Panc1 (cell line): ENCODE data around the gene CAPN8. TPM values are rescaled to one million over a fixed set of nuclear protein-coding genes. Genes with fewer than 3 reads are reported as not detected.

Experiments used
- ATAC-seq: fragments of 200-7000 bp; cut with Tn5 transposase; 2 replicates; pipeline ENCODE4 v1.9.1; 2020; ENCODE audit warnings: mild to moderate bottlenecking, moderate library complexity
- BruUV-seq: library from RNA; stranded (reverse); fragments of 400-500 nt; replicated peaks from 2 replicates; lab custom pipeline; 2021; lab: Mats Ljungman, UMichigan
- CTCF ChIA-PET: fragments of 300-600 bp; sonication (Branson Sonifier 250); formaldehyde crosslinking; loops from one replicate; lab custom pipeline; 2022; ENCODE audit warnings: antibody characterized with exemption; lab: Charles Lee
- POLR2A ChIA-PET: fragments of 300-600 bp; sonication (Branson Sonifier 250); formaldehyde crosslinking; loops from one replicate; lab custom pipeline; 2022; ENCODE audit warnings: antibody characterized with exemption; lab: Charles Lee
- DNase-seq: peaks from one replicate; pipeline ENCODE4 v3.0.0-alpha.2; 2010; ENCODE audit warnings: low read depth, low spot score
- H3K27ac ChIP-seq: 2 replicates; pipeline ENCODE4 v1.5.1; 2011; ENCODE audit warnings: mild to moderate bottlenecking, low read length, inconsistent platforms
- H3K27me3 ChIP-seq: fragments of 200-500 bp; sonication (Bioruptor generic); 2 replicates; pipeline ENCODE4 v1.6.0; 2014; ENCODE audit warnings: low read length, inconsistent platforms; ENCODE audit not compliant: control insufficient read depth, insufficient read depth
- H3K36me3 ChIP-seq: fragments of 200-500 bp; sonication (Bioruptor generic); 2 replicates; pipeline ENCODE4 v1.5.1; 2014; ENCODE audit warnings: inconsistent platforms, mild to moderate bottlenecking, low read length, moderate library complexity; ENCODE audit not compliant: control insufficient read depth, insufficient read depth
- H3K4me1 ChIP-seq: 2 replicates; pipeline ENCODE4 v1.5.1; 2011; ENCODE audit warnings: inconsistent platforms, mild to moderate bottlenecking, low read length, moderate library complexity; ENCODE audit not compliant: control insufficient read depth, insufficient read depth
- H3K4me3 ChIP-seq, 2 experiments: 2 replicates each; pipeline ENCODE4 v1.5.1; 2011 to 2012; ENCODE audit warnings: low read depth in 2 of 2, low read length in 2 of 2, mild to moderate bottlenecking in 2 of 2, inconsistent platforms in 1 of 2, moderate library complexity in 1 of 2
- H3K9me3 ChIP-seq: fragments of 200-500 bp; sonication (Bioruptor generic); 2 replicates; pipeline ENCODE4 v1.5.1; 2014; ENCODE audit warnings: low read depth, mild to moderate bottlenecking, inconsistent platforms, low read length, moderate library complexity; ENCODE audit not compliant: control insufficient read depth, insufficient read depth
- POLR2AphosphoS5 ChIP-seq: IDR thresholded peaks from 2 replicates; pipeline ENCODE4 v1.6.1; 2012; ENCODE audit warnings: mild to moderate bottlenecking, low read depth, low read length, moderate library complexity
- REST ChIP-seq, 2 experiments: IDR thresholded peaks; 2 replicates each; pipeline ENCODE4 v1.6.1; 2011 to 2012; ENCODE audit warnings: low read depth in 2 of 2, control low read depth in 1 of 2, low read length in 1 of 2, mild to moderate bottlenecking in 1 of 2, moderate library complexity in 1 of 2; ENCODE audit not compliant: insufficient read depth in 1 of 2
- SIN3A ChIP-seq: IDR thresholded peaks from 2 replicates; pipeline ENCODE4 v1.6.1; 2012; ENCODE audit warnings: low read depth, mild to moderate bottlenecking, low read length, moderate library complexity, borderline replicate concordance; ENCODE audit not compliant: insufficient read depth
- TCF7L2 ChIP-seq: IDR thresholded peaks from 2 replicates; pipeline ENCODE4 v1.6.1; 2011; ENCODE audit warnings: mild to moderate bottlenecking, low read depth, low read length, inconsistent platforms
- in situ Hi-C: cut with HindIII; loops from 2 replicates; pipeline ENCODE4 v1.10.0; 2016; ENCODE audit warnings: low sequenced_read_pairs, low pct_unique_long_range_greater_than_20kb
- intact Hi-C: fragments of 100-400 bp; cut with micrococcal nuclease; formaldehyde crosslinking; loops from one replicate; pipeline ENCODE4 v1.10.0; 2022; ENCODE audit not compliant: unreplicated experiment
- total RNA-seq: library from RNA; stranded (reverse); gene quantifications from one replicate; pipeline ENCODE4 v1.2.1, GENCODE V29; 2021; ENCODE audit not compliant: unreplicated experiment
- TF ChIP-seq, protein P1 (sequence below): fragments of 450-650 bp; IDR thresholded peaks from 2 replicates; pipeline ENCODE4 v1.5.1; 2017; ENCODE audit warnings: mild to moderate bottlenecking

CAPN8 gene
- total RNA-seq, 1 experiment from 2014 or later: 0.28 TPM

- Histone ChIP-seq H3K4me3 (peak overlapping the region; percentile 57 to 74), H3K27ac (peak overlapping the region; percentile 94), H3K36me3 (peaks cover 2% of the 10 kb centered on the region; the same call in 1 of the 2 replicates), H3K4me1 (peaks cover 72% of the 10 kb centered on the region), H3K9me3 (no peaks in the 10 kb centered on the region), H3K27me3 (no peaks in the 10 kb centered on the region)
- DNase-seq: no peak
- TF ChIP-seq SIN3A (no peak), TCF7L2 (no peak), REST (IDR thresholded peaks at IDR 0.05; ENCODE audit: insufficient read depth in 1 of 2, low read depth in 2 of 2, low read length in 1 of 2) (no peak), POLR2AphosphoS5 (no peak)
- TF ChIP-seq, protein P1, sequence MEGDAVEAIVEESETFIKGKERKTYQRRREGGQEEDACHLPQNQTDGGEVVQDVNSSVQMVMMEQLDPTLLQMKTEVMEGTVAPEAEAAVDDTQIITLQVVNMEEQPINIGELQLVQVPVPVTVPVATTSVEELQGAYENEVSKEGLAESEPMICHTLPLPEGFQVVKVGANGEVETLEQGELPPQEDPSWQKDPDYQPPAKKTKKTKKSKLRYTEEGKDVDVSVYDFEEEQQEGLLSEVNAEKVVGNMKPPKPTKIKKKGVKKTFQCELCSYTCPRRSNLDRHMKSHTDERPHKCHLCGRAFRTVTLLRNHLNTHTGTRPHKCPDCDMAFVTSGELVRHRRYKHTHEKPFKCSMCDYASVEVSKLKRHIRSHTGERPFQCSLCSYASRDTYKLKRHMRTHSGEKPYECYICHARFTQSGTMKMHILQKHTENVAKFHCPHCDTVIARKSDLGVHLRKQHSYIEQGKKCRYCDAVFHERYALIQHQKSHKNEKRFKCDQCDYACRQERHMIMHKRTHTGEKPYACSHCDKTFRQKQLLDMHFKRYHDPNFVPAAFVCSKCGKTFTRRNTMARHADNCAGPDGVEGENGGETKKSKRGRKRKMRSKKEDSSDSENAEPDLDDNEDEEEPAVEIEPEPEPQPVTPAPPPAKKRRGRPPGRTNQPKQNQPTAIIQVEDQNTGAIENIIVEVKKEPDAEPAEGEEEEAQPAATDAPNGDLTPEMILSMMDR: no peak
- ChIA-PET POLR2A (no interaction called here), CTCF (interaction anchor here (0.6 to 1.0 kb wide), 2 partner anchors 38 to 339 kb away, joined by 4 to 5 read pairs; no protein-coding TSS in a partner anchor)
- no TSS peak for BruUV-seq
- in situ Hi-C loops: no loop called here
- intact Hi-C loops: loop anchor here (5.0 kb wide), 1 partner anchor 36 kb away; no protein-coding TSS in a partner anchor
- ATAC-seq: no peak
Measured at GRCh38 chr1:223711747-223712193, 46.3 kb upstream of the CAPN8 start.

- Histone ChIP-seq H3K27ac (peak overlapping the region; percentile 94), H3K9me3 (no peaks in the 10 kb centered on the region), H3K27me3 (no peaks in the 10 kb centered on the region), H3K4me1 (peaks cover 72% of the 10 kb centered on the region), H3K36me3 (peaks cover under 1% of the 10 kb centered on the region; the same call in 1 of the 2 replicates), H3K4me3 (no peak overlapping the region)
- DNase-seq (no peak), ATAC-seq (no peak)
- intact Hi-C loops: loop anchor here (5.0 kb wide), 1 partner anchor 36 kb away; no protein-coding TSS in a partner anchor
- in situ Hi-C loops: no loop called here
- no TSS peak for BruUV-seq
- ChIA-PET CTCF (interaction anchor here (0.6 kb wide), 1 partner anchor 203 kb away, joined by 7 read pairs; no protein-coding TSS in a partner anchor), POLR2A (no interaction called here)
- TF ChIP-seq, protein P1: no peak
- TF ChIP-seq REST (IDR thresholded peaks at IDR 0.05; ENCODE audit: insufficient read depth in 1 of 2, low read depth in 2 of 2, low read length in 1 of 2) (no peak), TCF7L2 (no peak), SIN3A (no peak), POLR2AphosphoS5 (no peak)
Measured at GRCh38 chr1:223711173-223711572, 45.7 kb upstream of the CAPN8 start.
